RCC 7860 (cell line): ENCODE measurements around the gene SCAMP5.

Source experiments
- DNase-seq: peaks from one replicate; pipeline ENCODE4 v3.0.0-alpha.2; 2015; ENCODE audit warnings: low spot score
- FAIRE-seq: peaks from 2 replicates; lab custom pipeline; 2012; peaks lifted over from hg19 to GRCh38; lab: Jason Lieb, UNC

SCAMP5 gene

DNA sequence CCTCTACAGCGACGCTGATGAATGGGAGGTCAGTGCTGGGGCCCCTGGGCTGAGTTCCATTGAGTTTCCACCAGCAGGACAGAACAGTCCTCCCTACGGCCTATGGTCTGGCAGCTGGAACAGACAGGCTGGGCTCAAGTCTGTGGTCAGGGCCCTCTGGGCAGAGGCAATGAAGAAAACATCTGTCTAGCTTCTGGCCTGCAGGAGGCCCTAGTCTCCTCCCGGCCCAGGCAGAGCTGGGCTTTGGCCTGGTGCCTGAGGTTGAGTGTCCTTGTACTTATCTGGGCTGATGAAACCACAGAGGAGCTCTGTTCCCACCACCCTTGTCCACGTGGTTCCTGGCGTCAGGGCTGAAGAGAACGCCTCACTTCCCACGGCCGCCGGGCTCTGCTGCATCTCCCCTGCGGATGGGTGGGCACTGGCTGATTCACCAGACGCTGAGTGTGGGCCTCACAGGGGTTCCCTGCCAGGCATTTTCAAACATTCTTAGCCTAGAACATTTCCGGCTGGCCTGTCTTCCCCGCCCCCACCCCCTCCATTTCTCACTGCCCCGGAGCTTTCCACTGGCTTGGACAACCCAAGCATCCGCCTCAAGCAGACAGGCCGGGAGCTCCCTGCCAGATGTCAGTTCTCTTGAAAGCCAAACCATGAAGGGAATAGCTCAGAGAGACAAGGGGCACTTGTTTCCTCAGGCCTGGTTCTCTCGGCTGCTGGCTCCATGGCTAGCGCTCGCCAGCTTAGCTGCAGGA, 48.3 kb downstream of the SCAMP5 start:
- FAIRE-seq (peak; percentile 86), DNase-seq (peak; percentile 99)

DNA sequence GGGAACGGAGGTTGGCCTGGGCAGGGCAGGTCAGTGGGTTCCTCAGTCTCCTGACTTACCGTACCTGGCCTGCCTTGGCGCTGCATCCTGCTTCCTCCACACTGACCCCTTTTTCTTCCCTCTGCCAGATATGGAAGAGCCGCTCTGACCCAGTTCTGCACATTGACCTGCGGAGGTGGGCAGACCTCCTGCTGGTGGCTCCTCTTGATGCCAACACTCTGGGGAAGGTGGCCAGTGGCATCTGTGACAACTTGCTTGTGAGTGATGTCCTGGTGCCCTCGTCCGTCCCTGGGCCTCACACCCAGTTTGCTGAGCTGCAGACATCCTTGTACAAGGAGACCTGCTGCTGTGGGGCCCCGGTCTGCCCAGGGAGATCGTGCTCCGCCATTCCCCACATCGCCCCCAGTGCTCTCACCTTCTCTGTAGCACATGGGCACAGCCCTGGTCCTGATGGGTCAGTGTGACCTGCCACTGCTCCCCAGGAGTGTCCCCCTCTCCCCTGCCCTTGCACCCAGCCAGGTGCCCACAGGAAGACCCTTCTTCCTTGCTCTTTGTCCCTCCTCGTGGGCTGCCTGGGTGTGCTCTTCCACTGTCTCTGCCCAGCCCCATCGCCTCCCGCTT, 49.0 kb downstream of the SCAMP5 start:
- DNase-seq (no peak), FAIRE-seq (no peak)

DNA sequence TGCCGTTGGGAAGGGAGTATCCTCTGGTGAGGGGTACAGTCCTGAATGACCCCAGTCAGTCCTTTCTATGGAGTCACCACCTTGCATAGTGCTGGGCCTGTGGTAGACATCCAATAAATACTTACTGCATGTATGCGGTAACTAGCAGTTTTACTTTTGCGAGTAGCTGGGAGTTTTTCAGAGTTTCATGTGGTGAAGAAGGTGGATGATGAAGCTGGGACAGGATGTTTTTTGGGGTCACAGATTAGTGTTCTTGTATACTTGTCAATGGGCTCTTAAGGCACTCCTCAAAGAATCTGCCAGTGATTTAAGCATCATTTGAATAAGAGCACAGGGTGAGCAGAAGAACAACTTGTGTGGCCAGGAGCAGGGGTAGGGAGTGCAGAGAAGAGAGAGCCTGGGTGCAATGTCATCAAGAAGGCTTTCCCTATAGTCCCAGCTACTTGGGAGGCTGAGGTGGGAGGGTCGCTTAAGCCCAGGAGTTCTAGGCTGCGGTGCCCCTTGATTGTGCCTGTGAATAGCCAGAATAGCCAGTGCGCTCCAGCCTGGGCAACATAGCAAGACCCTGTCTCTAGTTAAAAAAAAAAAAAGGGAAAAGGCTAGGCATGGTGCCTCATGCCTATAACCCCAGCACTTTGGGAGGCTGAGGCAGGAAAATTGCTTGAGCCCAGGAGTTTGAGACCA, 50.1 kb downstream of the SCAMP5 start:
- DNase-seq = no peak
- no peak for FAIRE-seq

DNA sequence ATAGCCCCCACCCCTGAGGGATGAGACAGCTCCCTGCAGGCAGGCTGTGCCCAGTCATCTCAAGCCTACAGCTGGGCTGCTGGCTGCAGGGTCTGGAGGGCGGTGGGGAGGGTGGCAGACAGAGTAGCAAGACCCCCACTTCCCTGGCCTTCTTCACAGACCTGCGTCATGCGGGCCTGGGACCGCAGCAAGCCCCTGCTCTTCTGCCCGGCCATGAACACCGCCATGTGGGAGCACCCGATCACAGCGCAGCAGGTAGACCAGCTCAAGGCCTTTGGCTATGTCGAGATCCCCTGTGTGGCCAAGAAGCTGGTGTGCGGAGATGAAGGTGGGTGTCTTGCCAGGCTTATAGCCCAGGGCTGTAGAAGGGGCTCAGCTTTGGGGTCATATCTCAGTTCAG, 53.0 kb downstream of the SCAMP5 start:
- no peak for DNase-seq
- FAIRE-seq = no peak

- FAIRE-seq (no peak), DNase-seq (no peak)
Measured at GRCh38 chr15:75049392-75049791, 54.0 kb downstream of the SCAMP5 start.

DNA sequence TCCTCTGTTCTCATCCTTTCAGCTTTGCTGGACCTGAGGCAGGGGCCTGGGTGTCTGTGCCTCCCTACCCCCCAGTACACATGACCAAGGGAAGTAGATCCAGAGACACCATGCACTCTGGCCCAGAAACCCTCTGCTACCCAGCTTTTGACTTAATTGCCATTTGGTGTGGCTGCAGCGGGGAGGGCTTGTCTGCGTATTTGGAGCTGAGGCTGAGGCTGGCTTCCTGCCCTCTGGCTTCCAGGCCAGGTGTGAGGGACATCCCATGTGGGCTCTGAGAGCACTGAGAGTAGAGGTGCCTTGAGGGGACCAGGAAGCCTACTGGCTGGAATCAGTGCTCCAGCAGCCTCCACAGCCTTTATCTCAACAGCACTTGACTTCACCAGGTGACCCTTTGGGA, 54.9 kb downstream of the SCAMP5 start:
- no peak for FAIRE-seq

GRCh38 chr15:75051191-75051608, 55.8 kb downstream of the SCAMP5 start:
- DNase-seq (no peak), FAIRE-seq (no peak)

More for the DNA sequence above, 54.9 kb downstream of the SCAMP5 start:
- DNase-seq = no peak

DNA sequence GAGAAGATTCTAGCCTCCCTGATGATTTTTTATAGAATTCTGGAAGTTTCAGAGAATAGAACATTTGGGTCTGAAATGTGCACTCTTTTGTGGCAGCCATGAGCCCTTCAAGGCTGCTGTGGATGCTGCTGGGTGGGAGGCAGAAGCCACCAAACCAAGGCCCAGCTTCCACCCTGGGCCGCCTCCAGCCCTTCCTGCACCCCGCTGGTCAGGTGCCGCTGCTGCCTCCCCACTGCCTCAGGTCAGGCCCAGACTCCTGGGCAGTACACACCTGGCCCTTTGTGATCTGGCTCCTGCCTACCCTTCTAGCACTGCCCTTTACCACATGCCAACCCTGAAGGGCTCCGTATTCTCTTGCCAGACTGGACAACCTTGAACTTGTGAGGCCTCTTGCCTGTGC, 56.3 kb downstream of the SCAMP5 start:
- FAIRE-seq (no peak), DNase-seq (no peak)

- FAIRE-seq (no peak), DNase-seq (no peak)
Measured at GRCh38 chr15:75052972-75053747, 57.8 kb downstream of the SCAMP5 start.

GRCh38 chr15:75053748-75054125, 58.4 kb downstream of the SCAMP5 start:
- DNase-seq (no peak), FAIRE-seq (no peak)

DNA sequence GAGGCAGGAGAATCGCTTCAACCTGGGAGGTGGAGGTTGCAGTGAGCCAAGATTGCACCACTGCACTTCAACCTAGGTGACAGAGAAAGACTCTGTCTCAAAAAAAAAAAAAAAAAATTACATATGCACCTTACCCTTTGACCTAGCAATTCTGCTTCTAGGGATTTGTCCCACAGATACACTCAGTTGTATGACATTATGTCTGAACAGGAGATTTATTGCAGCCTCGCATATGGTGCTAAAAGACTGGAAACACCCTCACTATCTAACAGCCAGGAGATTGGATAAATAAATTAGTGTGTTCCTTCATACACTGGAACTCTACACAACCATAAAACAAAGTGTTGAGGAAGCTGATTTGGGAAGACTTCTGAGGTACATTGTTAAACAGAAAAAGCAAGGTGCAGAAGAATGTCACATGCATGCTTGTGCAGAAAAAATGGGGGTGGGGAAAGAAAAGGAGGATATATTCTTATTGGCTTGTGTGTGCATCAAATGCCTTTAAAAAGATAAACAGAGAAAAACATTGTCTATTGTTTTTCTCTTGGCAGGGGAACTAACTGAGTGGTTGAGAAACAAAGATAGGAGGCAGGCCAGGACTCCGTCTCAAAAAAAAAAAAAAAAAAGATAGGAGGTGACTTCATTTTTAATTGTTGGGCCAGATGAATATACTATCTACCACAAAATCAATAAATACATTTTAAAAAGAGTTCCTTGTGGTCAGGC, 59.0 kb downstream of the SCAMP5 start:
- DNase-seq (no peak), FAIRE-seq (no peak)

- FAIRE-seq (no peak), DNase-seq (no peak)
Measured at GRCh38 chr15:75056036-75056435, 60.7 kb downstream of the SCAMP5 start.

GRCh38 chr15:75058127-75058905, 63.0 kb downstream of the SCAMP5 start:
- DNase-seq = no peak
- no peak for FAIRE-seq

- no peak for FAIRE-seq
- DNase-seq = no peak
Measured at GRCh38 chr15:75059607-75060006, 64.2 kb downstream of the SCAMP5 start.

DNA sequence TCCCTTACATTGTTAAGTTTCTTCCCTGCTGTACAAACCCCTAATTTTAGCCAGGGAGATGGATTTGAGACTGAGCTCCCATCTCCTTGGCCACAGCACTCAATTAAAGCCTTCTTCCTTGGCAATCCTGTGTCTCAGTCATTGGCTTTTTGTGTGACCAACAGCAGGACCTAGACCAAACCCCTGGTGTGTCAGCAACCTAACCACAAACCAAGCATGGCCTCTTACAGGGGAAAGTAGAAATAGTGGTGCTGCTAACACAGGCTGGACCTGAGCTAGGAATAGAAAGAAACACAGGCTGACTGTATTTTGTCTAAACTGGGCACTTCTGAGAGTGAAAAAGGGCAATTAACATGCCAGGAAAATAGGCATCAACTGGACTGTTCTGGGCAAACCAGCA, 65.9 kb downstream of the SCAMP5 start:
- DNase-seq (no peak), FAIRE-seq (no peak)

- no peak for FAIRE-seq
Measured at GRCh38 chr15:75062706-75063105, 67.3 kb downstream of the SCAMP5 start.

GRCh38 chr15:75063338-75063737, 68.0 kb downstream of the SCAMP5 start:
- no peak for DNase-seq
- FAIRE-seq = no peak

More at GRCh38 chr15:75062706-75063105, 67.3 kb downstream of the SCAMP5 start:
- no peak for DNase-seq

DNA sequence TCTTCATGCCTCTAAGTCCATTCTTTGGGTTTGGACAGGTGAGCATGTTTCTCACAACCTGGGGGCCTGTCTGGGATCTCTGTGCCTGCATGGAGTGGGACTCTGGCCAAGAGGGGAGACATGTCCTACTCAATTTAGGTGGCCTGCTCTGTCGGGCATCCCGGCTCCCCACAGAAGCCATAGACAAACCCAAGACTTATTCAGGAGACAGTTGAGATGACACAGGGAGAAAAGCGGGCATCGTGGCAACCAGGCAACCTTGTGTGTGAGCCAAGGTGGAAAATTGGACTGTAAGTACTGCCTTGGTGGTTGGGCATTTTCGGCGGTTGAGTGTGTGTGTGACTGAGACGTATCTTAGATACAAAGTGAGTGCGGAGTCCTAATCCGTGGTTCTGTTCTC, 68.5 kb downstream of the SCAMP5 start:
- no peak for DNase-seq
- no peak for FAIRE-seq

DNA sequence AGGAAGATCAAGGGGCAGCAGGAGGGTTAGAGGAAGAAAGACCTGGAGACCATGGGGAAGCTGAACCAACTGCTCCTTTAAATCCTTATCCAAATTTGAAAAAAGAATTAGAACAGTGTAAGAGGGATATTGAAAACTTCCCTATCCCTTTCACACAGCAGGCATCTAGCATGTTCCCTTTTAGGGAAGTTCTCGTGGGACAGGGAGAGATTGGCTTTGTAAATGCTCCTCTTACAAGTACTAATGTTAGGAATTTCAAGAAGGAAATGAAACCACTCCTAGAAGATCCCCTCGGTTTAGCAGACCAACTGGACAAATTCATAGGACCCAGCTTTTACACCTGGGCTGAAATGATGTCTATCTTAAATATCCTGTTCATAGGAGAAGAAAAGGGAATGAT, 69.5 kb downstream of the SCAMP5 start:
- DNase-seq = no peak
- no peak for FAIRE-seq

- no peak for FAIRE-seq
- no peak for DNase-seq
Measured at GRCh38 chr15:75065467-75065850, 70.1 kb downstream of the SCAMP5 start.
